Upper lobe of left lung (tissue), 6 donors: ENCODE measurements around the gene TFIP11. TPM values are rescaled to one million over a fixed set of nuclear protein-coding genes. Genes with fewer than 3 reads are reported as not detected.
A peak's percentile ranks its signal among the peaks of the same experiment; 100 is the strongest.

Source experiments
- ATAC-seq, 2 donors: fragments of 200-7000 bp; cut with Tn5 transposase; one replicate each; pipeline ENCODE4 v1.9.1; 2022; ENCODE audit warnings: mild to moderate bottlenecking in 2 of 2, moderate library complexity in 2 of 2; ENCODE audit not compliant: low FRiP score in 2 of 2
- DNase-seq, 2 donors: peaks; one replicate each; pipeline ENCODE4 v3.0.0-alpha.2; 2019 to 2020
- H3K27ac ChIP-seq, 4 donors: fragments of 200-600 bp; sonication (generic); one replicate each; pipeline ENCODE4 v1.5.1; 2016 to 2019
- H3K27me3 ChIP-seq, 4 donors: fragments of 200-600 bp; sonication (generic); one replicate each; pipeline ENCODE4 v1.5.1; 2017 to 2019
- H3K36me3 ChIP-seq, 4 donors: fragments of 200-600 bp; sonication (generic); one replicate each; pipeline ENCODE4 v1.5.1; 2016 to 2019
- H3K4me1 ChIP-seq, 4 donors: fragments of 200-600 bp; sonication (generic); one replicate each; pipeline ENCODE4 v1.5.1; 2018 to 2019
- H3K4me3 ChIP-seq, 4 donors: fragments of 200-600 bp; sonication (generic); one replicate each; pipeline ENCODE4 v1.5.1; 2017 to 2019; ENCODE audit warnings: mild to moderate bottlenecking in 2 of 4, moderate library complexity in 1 of 4
- H3K9me3 ChIP-seq, 4 donors: fragments of 200-600 bp; sonication (generic); one replicate each; pipeline ENCODE4 v1.5.1; 2018 to 2019
- EP300 ChIP-seq, 4 donors: sonication (generic); formaldehyde crosslinking; IDR thresholded peaks; one replicate each; pipeline ENCODE4 v1.5.1; 2017; ENCODE audit warnings: antibody characterized with exemption in 4 of 4, control low read depth in 2 of 4
- POLR2A ChIP-seq, 4 donors: fragments of 450-650 bp; IDR thresholded peaks; one replicate each; pipeline ENCODE4 v1.5.1; 2016 to 2017; ENCODE audit warnings: antibody characterized with exemption in 4 of 4, mild to moderate bottlenecking in 2 of 4
- POLR2AphosphoS5 ChIP-seq, 2 donors: sonication (generic); formaldehyde crosslinking; IDR thresholded peaks; one replicate each; pipeline ENCODE4 v1.5.1; 2017; ENCODE audit warnings: antibody characterized with exemption in 2 of 2
- WGBS, 2 donors: methylation state at CpG; one replicate each; pipeline ENCODE4 v1.1.5; 2017 to 2018; 5-methylcytosine and 5-hydroxymethylcytosine counted together
- total RNA-seq, 6 donors: library from RNA; depleted of rRNA in 4 of 6; stranded (reverse); fragments of >200 nt in 4 of 6; gene quantifications; one replicate each; pipeline versions ENCODE4 v1.1.0 to v1.2.1, GENCODE V29; 2016 to 2021
- TF ChIP-seq, protein P1 (sequence below), 6 experiments: fragments of 450-650 bp in 4 of 6; fragments of 200-600 bp in 2 of 6; sonication (generic) in 2 of 6; IDR thresholded peaks; one replicate each; pipeline ENCODE4 v1.5.1; 2016 to 2019; ENCODE audit warnings: antibody characterized with exemption in 6 of 6
- donor health status: DM: no; HTN: no; CAD: no; lungs with moderate emphysema.
- donor health status: DM: no; HTN: yes; CAD: no; lungs with severe emphysema.

The TFIP11 gene
- total RNA-seq, 6 donors from 2014 or later, result 26.3 to 37.7 (median 32.6) TPM

DNA sequence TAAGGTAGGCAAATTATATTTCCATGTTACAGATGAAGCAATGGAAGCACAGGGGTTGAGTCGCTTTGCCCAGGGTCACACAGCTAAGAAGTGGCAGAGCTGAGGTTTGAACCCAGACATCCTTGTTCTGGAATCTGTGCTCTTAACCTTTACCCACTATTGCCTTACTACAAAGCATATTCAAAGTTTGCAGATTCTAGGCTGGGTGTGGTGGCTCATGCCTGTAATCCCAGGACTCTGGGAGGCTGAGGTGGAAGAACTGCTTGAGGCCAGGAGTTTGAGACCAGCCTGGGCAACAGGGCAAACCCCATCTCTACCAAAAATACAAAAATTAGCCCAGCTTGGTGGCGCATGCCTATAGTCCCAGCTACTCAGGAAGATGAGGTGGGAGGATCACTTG, 27.8 kb upstream of the TFIP11 start:
- peaks cover 0 to 27% (median 3%) of the 10 kb centered on the region in 4 donors for H3K4me1 ChIP-seq
- H3K36me3 ChIP-seq, result peaks cover 0 to 66% (median 54%) of the 10 kb centered on the region in 4 donors
- 95 to 97% methylated on average over 2 of the region's 2 CpGs for WGBS, 2 donors
- TF ChIP-seq POLR2AphosphoS5 (IDR thresholded peaks at IDR 0.05) (no peak), EP300 (IDR thresholded peaks at IDR 0.05) (no peak), POLR2A (IDR thresholded peaks at IDR 0.05) (no peak)
- TF ChIP-seq, protein P1, sequence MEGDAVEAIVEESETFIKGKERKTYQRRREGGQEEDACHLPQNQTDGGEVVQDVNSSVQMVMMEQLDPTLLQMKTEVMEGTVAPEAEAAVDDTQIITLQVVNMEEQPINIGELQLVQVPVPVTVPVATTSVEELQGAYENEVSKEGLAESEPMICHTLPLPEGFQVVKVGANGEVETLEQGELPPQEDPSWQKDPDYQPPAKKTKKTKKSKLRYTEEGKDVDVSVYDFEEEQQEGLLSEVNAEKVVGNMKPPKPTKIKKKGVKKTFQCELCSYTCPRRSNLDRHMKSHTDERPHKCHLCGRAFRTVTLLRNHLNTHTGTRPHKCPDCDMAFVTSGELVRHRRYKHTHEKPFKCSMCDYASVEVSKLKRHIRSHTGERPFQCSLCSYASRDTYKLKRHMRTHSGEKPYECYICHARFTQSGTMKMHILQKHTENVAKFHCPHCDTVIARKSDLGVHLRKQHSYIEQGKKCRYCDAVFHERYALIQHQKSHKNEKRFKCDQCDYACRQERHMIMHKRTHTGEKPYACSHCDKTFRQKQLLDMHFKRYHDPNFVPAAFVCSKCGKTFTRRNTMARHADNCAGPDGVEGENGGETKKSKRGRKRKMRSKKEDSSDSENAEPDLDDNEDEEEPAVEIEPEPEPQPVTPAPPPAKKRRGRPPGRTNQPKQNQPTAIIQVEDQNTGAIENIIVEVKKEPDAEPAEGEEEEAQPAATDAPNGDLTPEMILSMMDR (IDR thresholded peaks at IDR 0.05), result no peak
- H3K9me3 ChIP-seq, result no peaks in the 10 kb centered on the region
- no peak overlapping the region for H3K4me3 ChIP-seq
- ATAC-seq (no peak), DNase-seq (no peak)
- no peaks in the 10 kb centered on the region for H3K27me3 ChIP-seq
- no peak overlapping the region for H3K27ac ChIP-seq

DNA sequence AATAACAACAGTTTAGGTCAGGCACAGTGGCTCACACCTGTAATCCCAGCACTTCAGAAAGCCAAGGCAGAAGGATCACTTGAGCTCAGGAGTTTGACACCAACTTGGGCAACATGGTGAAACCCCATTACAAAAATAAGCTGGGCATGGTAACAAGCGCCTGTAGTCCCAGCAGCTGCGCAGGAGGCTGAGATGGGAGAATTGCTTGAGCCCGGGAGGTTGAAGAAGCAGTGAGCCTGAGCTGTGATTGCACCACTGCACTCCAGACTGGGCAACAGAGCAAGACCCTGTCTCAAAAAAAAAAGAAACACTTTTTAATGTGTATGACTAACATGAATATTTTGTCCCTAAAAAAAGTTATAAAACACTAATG, 24.5 kb upstream of the TFIP11 start:
- Histone ChIP-seq H3K4me3 (no peak overlapping the region), H3K27ac (no peak overlapping the region), H3K27me3 (no peaks in the 10 kb centered on the region), H3K36me3 (peaks cover 0 to 91% (median 60%) of the 10 kb centered on the region in 4 donors), H3K9me3 (no peaks in the 10 kb centered on the region), H3K4me1 (no peaks in the 10 kb centered on the region)
- TF ChIP-seq POLR2AphosphoS5 (IDR thresholded peaks at IDR 0.05) (no peak), POLR2A (IDR thresholded peaks at IDR 0.05) (no peak), EP300 (IDR thresholded peaks at IDR 0.05) (no peak)
- TF ChIP-seq, protein P1 (IDR thresholded peaks at IDR 0.05), result no peak
- no peak for DNase-seq
- no peak for ATAC-seq
- WGBS, 2 donors, result 92 to 96% methylated on average over 3 of the region's 3 CpGs

DNA sequence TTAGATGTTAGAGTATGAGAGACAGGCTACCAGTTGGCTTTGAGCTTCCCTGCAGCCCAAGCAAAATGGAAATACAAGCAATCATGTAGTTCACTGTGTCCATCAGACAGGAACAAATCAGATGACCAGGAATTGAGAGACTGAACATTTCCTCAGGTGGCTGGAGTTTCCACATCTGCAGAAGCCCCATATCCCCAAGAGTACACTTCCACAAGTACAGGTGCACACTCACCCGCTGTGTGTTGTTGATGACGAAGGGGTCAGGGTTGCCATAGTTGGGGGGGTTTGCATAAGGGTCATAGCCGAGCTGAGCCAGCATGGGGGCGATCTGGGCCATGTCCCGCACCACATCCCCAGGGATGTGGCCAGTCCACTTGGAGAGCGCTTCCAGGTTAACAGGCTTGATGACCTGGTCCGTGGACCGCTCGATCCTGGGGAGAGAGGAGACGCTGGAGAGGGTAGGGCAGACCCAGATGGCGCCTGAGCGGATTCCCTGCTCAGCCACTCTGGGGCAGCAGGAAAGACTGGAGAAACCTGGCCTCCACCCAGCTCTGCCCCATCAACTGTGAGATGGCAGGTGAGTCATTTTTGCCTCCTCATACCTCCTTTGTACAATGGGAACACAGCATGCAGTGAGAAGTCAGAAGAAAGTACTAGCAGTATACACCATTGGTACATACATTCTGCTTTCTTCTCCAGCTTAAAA, 23.9 kb upstream of the TFIP11 start:
- ATAC-seq (peak in 1 of 2 donors; percentile 38), DNase-seq (no peak)
- H3K27ac ChIP-seq, result no peak overlapping the region
- H3K4me3 ChIP-seq, result no peak overlapping the region
- H3K36me3 ChIP-seq, result peaks cover 0 to 91% (median 61%) of the 10 kb centered on the region in 4 donors
- no peaks in the 10 kb centered on the region for H3K27me3 ChIP-seq
- no peaks in the 10 kb centered on the region for H3K4me1 ChIP-seq
- no peaks in the 10 kb centered on the region for H3K9me3 ChIP-seq
- no peak for TF ChIP-seq POLR2A (IDR thresholded peaks at IDR 0.05)
- no peak for TF ChIP-seq POLR2AphosphoS5 (IDR thresholded peaks at IDR 0.05)
- TF ChIP-seq, protein P1 (IDR thresholded peaks at IDR 0.05), result no peak
- TF ChIP-seq EP300 (IDR thresholded peaks at IDR 0.05), result no peak
- WGBS, 2 donors, result 91 to 95% methylated on average over 7 to 12 of the region's 12 CpGs

DNA sequence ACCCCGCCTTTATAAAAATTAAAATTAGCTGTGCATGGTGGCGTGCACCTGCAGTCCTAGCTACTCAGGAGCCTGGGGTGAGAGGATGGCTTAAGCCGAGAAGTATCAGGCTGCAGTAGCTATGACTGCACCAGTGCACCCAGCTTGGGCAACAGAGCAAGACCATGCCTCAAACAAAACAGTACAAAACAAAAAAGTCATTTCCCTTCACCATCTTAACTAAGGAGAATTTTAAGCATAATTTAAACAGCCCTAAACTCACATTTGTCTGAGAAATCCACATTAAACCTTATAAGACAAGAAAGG, 23.3 kb upstream of the TFIP11 start:
- ATAC-seq (no peak), DNase-seq (no peak)
- Histone ChIP-seq H3K4me1 (no peaks in the 10 kb centered on the region), H3K27ac (peak overlapping the region in 2 of 4 donors; percentile 7 to 22), H3K27me3 (no peaks in the 10 kb centered on the region), H3K9me3 (no peaks in the 10 kb centered on the region), H3K36me3 (peaks cover 0 to 90% (median 61%) of the 10 kb centered on the region in 4 donors), H3K4me3 (no peak overlapping the region)
- TF ChIP-seq, protein P1 (IDR thresholded peaks at IDR 0.05), result no peak
- no peak for TF ChIP-seq POLR2A (IDR thresholded peaks at IDR 0.05)
- no peak for TF ChIP-seq EP300 (IDR thresholded peaks at IDR 0.05)
- no peak for TF ChIP-seq POLR2AphosphoS5 (IDR thresholded peaks at IDR 0.05)
- 91 to 100% methylated on average over 3 of the region's 3 CpGs for WGBS, 2 donors
